HG02642 (cell line): Measurements from ENCODE around the gene TMEM151A.

Experiments
- ATAC-seq: cut with Tn5 transposase; IDR thresholded peaks from one replicate; pipeline ENCODE4 v1.9.1; 2021; ENCODE audit warnings: mild to moderate bottlenecking; ENCODE audit not compliant: unreplicated experiment, poor library complexity

The TMEM151A gene

DNA sequence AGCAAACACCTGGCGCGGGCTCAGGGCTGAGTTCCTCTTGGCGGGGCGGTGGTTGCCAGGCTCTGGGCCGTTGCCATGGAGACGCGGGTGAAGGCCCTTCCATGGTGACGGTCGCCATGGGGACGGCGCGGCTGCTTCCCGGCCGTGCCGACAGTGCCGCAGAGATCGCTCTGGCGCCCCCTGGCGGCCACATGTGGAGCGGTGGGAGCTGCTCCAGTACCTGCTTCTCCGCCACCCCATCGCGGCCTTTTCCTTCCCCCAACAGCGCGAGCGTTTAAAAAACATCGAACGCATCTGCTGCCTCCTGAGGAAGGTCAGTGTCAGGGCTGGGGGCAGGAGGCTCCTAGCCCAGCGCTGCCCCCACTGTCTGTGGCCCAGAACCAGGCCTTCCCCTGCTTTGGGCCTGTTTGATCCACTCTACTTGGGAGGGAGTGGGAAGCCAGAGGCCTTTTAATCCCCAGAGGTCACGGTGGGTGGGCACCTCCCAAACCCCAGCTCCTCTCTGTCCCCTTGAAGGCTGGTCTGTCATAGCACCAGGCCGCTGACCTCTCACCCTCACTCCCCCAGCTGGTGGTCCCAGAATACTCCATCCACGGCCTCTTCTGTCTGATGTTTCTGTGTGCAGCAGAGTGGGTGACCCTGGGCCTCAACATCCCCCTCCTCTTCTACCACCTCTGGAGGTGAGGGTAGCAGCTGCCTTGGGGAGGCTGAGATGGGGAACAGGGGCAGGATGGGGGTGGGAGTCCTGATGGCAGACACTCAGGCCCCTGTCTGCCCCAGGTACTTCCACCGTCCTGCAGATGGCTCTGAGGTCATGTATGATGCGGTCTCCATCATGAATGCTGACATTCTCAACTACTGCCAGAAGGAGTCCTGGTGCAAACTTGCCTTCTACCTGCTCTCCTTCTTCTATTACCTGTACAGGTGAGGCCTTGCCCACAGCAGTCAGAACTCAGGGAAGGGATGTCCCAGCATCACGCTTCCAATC is 8.9 kb upstream of the TMEM151A start:
- ATAC-seq: peak; percentile 75

- no peak for ATAC-seq
These were observed 8.1 kb upstream of the TMEM151A start for GRCh38 chr11:66283461-66284105.

GRCh38 chr11:66284526-66285078 is 7.1 kb upstream of the TMEM151A start:
- ATAC-seq: no peak

- no peak for ATAC-seq
These were observed 6.3 kb upstream of the TMEM151A start for GRCh38 chr11:66285250-66285947.

GRCh38 chr11:66286699-66287098 is 5.0 kb upstream of the TMEM151A start:
- ATAC-seq: no peak

DNA sequence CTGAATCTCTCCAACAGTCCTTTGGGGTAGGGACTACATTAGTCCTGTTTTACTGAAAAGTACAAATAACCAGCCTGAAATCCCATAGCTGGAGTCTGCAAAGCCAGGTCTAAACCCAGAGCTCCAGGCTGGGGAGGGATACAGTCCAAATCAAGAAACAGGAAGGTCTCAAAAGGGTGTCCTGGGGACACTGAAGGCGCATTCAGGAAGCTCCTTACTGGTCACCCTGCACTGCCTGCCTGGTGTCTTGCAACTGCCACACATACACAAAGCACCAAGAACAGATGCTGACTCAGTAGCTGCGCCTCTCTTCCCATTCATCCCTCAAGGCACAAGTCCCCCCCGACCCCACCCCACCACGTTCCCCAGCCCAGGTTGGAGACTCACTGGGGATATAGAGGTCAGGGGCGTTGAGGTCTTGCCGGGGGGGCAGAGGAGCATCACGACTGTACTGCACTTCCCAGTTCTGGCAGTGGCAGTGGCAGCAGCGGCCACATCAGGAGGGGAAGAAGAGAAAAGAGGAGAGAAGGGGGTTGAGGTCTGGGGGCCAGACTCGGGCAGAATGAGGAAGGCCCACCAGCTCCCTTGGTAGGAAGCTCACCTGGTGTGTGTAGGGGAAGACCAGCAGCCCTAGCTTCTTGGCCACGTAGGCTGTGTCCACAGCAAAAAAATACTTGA is 4.3 kb upstream of the TMEM151A start:
- no peak for ATAC-seq

DNA sequence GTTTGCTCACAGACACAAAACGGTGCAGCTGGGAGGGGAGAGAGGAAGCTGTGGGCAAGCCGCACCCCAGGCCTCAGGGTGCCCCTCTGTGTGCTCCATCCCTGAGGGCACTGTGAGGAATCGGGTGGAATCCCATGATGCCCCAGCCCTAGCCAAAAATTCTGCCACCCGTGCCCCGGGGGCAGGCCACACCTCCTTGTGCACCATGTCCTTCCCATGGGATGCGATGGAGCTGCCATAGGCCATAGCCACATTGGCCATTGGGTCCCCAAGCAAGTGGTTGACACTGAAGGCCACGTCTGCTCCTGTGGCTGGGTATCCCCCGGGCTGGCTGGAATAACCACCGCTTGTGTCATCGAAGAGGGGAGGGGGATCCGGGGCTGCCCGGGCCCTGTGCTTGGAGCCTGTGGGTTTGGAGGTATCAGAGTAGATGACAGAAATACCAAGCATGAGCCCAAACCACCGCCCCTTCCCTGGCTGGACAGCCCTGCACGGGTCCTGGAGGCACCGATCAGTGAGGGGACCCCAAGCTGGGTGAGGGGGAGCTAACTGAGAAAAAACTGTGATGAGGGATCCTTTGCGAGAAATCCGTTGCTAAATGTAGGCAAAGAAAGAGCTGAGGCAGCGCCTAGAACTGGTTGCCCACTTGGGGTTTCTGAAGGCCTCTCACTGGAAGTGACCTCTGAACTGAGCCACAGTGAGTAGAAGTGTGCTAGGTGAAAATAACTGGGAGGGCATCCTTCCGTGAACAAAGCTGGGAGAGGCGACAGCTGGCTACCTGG is 3.6 kb upstream of the TMEM151A start:
- no peak for ATAC-seq

- ATAC-seq: peak; percentile 89
These were observed 2.8 kb upstream of the TMEM151A start, which contains the start of gene YIF1A for GRCh38 chr11:66288671-66289547. TSS of gene YIF1A (minus strand) at chr11:66289143. CDS start at chr11:66288985, 158 bp downstream.

DNA sequence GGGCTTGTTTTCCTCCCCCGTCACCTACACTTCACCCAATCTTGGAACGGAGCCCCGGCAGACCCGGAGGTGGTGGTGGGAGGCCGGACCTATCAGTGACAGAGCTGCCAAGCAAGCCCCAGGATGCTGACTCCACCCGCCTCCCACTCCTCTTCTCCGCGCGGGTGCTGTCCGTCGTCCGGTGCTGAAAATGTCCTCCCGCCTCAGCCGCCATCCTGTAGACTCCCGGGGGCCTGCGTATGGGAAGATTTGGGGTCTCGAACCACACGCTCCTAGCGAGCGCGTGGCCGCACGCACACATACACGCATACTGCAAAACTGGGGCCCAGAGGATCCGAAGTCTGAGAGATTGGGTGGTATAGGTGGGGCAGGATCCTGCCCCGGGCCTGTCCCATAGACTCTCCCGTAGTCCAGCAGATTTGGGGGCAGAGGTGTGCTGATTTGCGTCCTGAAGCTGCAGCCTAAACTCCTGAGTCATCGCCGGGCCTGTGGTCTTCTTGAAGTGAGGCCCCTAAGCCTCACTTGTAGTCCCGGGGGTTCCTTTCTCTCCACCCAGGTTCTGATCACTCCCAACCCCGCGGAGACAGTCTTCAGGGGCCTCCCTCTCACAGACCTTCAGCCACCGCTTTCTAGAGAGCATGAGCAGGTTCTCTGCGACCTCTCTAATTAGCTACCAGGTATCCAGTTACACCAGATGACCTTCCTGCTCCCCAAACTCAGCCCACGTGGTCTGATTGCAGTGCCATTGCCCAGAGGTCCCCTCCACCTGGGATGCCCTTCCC is 2.0 kb upstream of the TMEM151A start:
- ATAC-seq: peak; percentile 43

DNA sequence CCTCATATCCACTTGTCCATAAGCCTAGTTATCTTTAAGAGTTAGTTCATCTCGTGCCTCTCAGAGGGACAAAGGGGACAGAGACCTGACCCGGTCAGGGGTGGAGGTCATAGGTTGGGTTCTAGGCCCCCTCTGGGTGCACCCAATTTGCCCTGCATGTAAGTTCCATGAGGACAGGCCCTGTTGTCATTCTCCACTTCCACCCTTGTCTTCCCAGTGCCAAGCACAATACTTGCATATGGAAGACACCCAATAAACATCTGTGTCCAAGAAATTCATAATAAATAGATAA is 1.4 kb upstream of the TMEM151A start:
- ATAC-seq: no peak

DNA sequence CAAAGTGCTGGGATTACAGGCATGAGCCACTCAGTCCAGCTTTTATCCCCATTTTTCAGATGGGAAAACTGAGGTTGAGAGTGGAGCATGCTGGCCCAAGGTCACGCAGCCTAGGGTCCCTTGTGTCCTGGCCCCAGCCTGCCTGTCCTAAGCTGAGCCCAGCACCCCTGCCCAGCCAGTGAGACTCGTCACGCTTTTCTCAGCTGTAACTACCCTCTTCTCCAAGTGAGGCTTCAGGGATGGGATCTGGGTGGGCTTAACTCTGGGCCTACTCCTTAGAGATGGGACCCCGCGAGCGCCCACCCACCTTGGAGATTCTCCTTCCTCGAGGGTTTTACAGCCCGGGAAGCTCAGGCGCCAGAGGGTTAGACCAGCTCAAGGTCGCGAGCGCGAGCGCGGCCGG is 390 bp upstream of the TMEM151A start:
- no peak for ATAC-seq

DNA sequence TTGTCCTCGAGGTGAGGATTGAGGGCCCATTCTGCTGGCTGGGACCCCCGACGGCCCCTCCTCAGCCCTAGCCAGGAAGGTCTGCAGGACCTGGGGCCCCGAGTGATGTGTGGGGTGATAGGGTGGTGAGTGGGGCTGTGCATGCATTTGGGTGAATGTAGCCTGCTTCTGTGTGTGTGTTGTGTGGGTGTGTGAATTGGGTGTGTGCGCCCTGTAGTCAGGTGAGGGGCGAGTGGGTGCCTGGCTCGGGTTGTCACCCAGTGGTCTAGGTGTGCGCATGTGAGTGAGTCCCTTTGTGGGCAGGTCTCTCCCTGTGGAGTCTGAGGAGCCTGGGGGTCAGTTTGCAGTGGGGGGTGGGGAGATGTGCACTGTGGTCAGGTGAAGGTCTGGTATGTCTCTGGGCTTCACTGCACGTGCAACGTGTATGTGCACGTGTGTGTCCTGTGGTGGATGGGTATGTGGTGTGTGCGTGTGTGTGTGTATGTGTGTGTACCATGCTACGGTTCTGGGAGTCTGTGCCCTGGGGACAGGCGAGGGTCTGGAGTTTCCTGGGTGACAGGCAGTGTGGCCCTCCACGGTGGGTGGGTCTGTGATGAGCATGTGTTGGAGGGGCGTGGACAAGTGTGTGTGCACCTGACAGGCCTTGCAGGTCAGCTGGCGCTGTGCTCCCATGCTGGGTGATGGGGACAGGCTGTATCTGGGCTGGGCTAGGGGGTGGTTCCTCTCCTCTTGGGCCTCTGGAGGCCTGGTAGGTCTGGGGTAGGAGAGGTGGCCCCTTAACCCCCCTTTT is 1.0 kb downstream of the TMEM151A start:
- ATAC-seq: no peak

DNA sequence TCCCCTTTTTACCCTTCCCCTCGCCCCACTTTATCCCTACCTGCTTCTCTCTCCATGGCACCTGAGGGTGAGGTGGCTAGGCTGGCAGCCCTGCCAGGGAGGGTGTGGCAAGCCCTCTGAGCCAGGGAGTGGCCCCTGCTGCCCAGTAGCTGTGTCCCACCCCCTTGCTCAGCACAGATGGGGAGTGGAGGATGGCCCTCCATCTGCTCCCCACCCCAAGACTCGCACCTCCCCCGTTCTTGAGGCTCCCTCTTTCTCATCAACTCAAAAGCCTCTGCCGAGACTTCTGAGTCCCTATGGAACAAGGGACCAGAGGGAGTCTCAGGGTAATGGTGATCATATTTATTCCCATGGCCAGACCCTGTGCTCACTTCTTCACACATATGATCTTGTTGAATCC is 1.7 kb downstream of the TMEM151A start:
- ATAC-seq: no peak

- ATAC-seq: no peak
These were observed 2.3 kb downstream of the TMEM151A start for GRCh38 chr11:66293777-66294625.

DNA sequence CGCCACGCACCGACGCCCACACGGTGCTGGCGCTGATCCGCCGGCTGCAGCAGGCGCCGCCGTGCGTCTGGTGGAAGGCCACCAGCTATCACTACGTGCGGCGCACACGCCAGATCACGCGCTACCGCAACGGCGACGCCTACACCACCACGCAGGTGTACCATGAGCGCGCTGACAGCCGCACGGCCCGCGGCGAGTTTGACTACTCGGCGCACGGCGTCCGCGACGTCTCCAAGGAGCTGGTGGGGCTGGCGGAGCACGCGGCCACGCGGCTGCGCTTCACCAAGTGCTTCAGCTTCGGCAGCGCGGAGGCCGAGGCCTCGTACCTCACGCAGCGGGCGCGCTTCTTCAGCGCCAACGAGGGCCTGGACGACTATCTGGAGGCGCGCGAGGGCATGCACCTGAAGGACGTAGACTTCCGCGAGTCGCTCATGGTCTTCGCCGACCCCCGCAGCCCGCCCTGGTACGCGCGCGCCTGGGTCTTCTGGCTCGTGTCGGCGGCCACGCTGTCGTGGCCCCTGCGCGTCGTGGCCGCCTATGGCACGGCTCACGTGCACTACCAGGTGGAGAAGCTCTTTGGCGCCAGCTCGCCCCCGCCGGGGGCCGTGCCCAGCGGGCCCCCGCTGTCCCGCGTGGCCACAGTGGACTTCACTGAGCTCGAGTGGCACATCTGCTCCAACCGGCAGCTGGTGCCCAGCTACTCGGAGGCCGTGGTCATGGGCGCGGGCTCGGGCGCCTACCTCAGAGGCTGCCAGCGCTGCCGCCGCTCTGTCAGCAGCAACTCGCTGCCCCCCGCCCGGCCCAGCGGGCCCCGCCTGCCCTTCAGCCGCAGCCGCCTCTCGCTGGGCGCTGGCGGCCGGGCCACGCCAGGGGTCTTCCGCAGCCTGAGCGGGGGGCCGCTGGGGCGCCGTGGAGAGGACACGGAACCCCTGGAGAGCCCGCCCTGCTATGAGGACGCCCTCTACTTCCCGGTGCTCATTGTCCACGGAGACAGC is 3.2 kb downstream of the TMEM151A start:
- no peak for ATAC-seq
